Measurements from ENCODE around the gene ACOT4. TPM values are rescaled to one million over a fixed set of nuclear protein-coding genes. Genes with fewer than 3 reads are reported as not detected.

ACOT4 gene
- total and polyA plus RNA-seq, 2 of the 8 experiments (the other 6 are each of a cell fraction or from before 2014, with no cell fraction given), result 0.80 to 1.1 TPM

GRCh38 chr14:73645248-73645610, 53.6 kb downstream of the ACOT4 start (continued):
- TF ChIP-seq CHD7 (IDR thresholded peaks at IDR 0.05; ENCODE audit: insufficient replicate concordance, low read length) (no peak), NRF1 (IDR thresholded peaks at IDR 0.05; ENCODE audit: low read depth, low read length) (no peak), SAP30 (IDR thresholded peaks at IDR 0.05; ENCODE audit: insufficient read depth, insufficient replicate concordance, low read length) (no peak), GTF2F1 (IDR thresholded peaks at IDR 0.05; ENCODE audit: borderline replicate concordance, low read depth, low read length) (no peak), HDAC6 (IDR thresholded peaks at IDR 0.05; ENCODE audit: low read depth, low read length) (no peak), TBP (IDR thresholded peaks at IDR 0.05; ENCODE audit: low read depth, low read length) (no peak), SRF (IDR thresholded peaks at IDR 0.05; ENCODE audit: low read depth, low read length) (no peak), TAF7 (optimal IDR thresholded peaks at IDR 0.05; ENCODE audit: borderline replicate concordance, low read depth, low read length) (no peak), USF2 (IDR thresholded peaks at IDR 0.05; ENCODE audit: low read length) (no peak), BACH1 (IDR thresholded peaks at IDR 0.05; ENCODE audit: low read length) (no peak), KDM4A (IDR thresholded peaks at IDR 0.05; ENCODE audit: low read depth, low read length, severe bottlenecking) (no peak)

All from H1 (cell line).